H1 (cell line): ENCODE results near the gene TMEM161A. TPM values are rescaled to one million over a fixed set of nuclear protein-coding genes. Genes with fewer than 3 reads are reported as not detected.

Experiments
- ASH2L ChIP-seq: fragments of 200-600, 300-600 bp; sonication (generic); IDR thresholded peaks from one replicate; pipeline ENCODE4 v1.7.1; 2017; ENCODE audit warnings: low read length
- BACH1 ChIP-seq: IDR thresholded peaks from 2 replicates; pipeline ENCODE4 v1.6.1; 2012; ENCODE audit warnings: low read length, improper control_type of control experiment
- BRCA1 ChIP-seq: IDR thresholded peaks from 2 replicates; pipeline ENCODE4 v1.6.1; 2012; ENCODE audit warnings: low read depth, low read length, improper control_type of control experiment
- CEBPB ChIP-seq: IDR thresholded peaks from 2 replicates; pipeline ENCODE4 v1.6.1; 2012; ENCODE audit warnings: low read depth, low read length
- CHD7 ChIP-seq: fragments of 300-600 bp; sonication (generic); IDR thresholded peaks from 2 replicates; pipeline ENCODE4 v1.7.1; 2012; ENCODE audit warnings: low read length, moderate library complexity, mild to moderate bottlenecking, inconsistent platforms; ENCODE audit not compliant: insufficient replicate concordance
- JUN ChIP-seq: IDR thresholded peaks from 2 replicates; pipeline ENCODE4 v1.6.1; 2011; ENCODE audit warnings: low read depth, mild to moderate bottlenecking, improper control_type of control experiment, low read length
- RAD21 ChIP-seq, 2 experiments: IDR thresholded peaks in 1 of 2; conservative IDR thresholded peaks in 1 of 2; 2 replicates each; pipeline ENCODE4 v1.6.1; 2011; ENCODE audit warnings: low read depth in 2 of 2, low read length in 2 of 2, improper control_type of control experiment in 1 of 2, inconsistent platforms in 1 of 2, mild to moderate bottlenecking in 1 of 2, moderate library complexity in 1 of 2
- SAP30 ChIP-seq: fragments of 300-600 bp; sonication (generic); IDR thresholded peaks from 2 replicates; pipeline ENCODE4 v1.7.1; 2012; ENCODE audit warnings: low read length, moderate library complexity, mild to moderate bottlenecking, inconsistent platforms; ENCODE audit not compliant: insufficient read depth, insufficient replicate concordance
- SIRT6 ChIP-seq: IDR thresholded peaks from one replicate; pipeline ENCODE4 v1.7.1; 2012; ENCODE audit warnings: low read length, inconsistent platforms
- SIX5 ChIP-seq: IDR thresholded peaks from 2 replicates; pipeline ENCODE4 v1.6.1; 2011; ENCODE audit warnings: mild to moderate bottlenecking, low read depth, low read length
- polyA plus RNA-seq, 7 experiments: library from polyadenylated mRNA; depleted of rRNA in 3 of 7; stranded (reverse) in 5 of 7; unstranded in 2 of 7; fragments of >200 nt in 5 of 7; fragments of 200-250 nt in 2 of 7; gene quantifications; 1 replicate in 5 of 7; 2 replicates in 1 of 7; 4 replicates in 1 of 7; pipeline versions ENCODE4 v1.2.1 to v1.2.3, GENCODE V29; 2011 to 2013; ENCODE audit warnings: missing spikeins in 2 of 7, mixed read lengths in 2 of 7
- total RNA-seq: library from RNA; stranded (reverse); fragmentation: NEBNext Ultra II Directional; extraction: Animal tissue kit (Norgen Biotek cat#: 25700); gene quantifications from 2 replicates; pipeline ENCODE4 v1.2.1, GENCODE V29; 2021
- TF ChIP-seq, protein P1 (sequence below): IDR thresholded peaks from 2 replicates; pipeline ENCODE4 v1.6.1; 2012; ENCODE audit warnings: inconsistent platforms

The TMEM161A gene
- total and polyA plus RNA-seq, 2 of the 8 experiments (the other 6 are each of a cell fraction or from before 2014, with no cell fraction given), result 47.8 to 103 TPM

DNA sequence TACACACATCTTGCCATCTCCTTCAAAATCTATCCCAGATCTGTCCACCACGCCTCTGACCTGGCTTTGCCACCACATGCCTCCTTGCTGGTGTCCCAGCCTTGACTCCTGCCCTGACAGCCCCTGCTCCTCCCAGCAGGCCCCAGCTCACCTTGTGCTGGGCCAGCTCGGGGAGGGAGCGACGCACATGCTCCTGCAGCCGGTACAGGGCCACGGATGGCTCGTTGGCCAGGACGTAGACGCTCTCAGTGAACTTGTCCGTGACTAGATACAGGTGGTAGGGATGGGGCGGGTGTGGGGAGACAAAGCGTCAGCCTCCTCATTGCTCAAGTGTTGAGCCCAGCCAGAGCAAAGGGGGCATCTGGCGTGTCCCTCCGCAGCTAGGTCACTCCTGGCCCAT, 48.5 kb upstream of the TMEM161A start (continued):
- TF ChIP-seq CHD7, result no peak
- TF ChIP-seq SIX5, result no peak
- no peak for TF ChIP-seq SAP30
- no peak for TF ChIP-seq CEBPB
- TF ChIP-seq JUN, result no peak
- no peak for TF ChIP-seq BRCA1
- no peak for TF ChIP-seq ASH2L
- TF ChIP-seq SIRT6, result no peak
- TF ChIP-seq BACH1, result no peak
- TF ChIP-seq, protein P1, sequence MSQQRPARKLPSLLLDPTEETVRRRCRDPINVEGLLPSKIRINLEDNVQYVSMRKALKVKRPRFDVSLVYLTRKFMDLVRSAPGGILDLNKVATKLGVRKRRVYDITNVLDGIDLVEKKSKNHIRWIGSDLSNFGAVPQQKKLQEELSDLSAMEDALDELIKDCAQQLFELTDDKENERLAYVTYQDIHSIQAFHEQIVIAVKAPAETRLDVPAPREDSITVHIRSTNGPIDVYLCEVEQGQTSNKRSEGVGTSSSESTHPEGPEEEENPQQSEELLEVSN, result no peak
- TF ChIP-seq RAD21 (IDR thresholded peaks at IDR 0.05 in 1 of 2, conservative IDR thresholded peaks at IDR 0.05 in 1 of 2; ENCODE audit: low read depth in 2 of 2, low read length in 2 of 2), result no peak
